HG03039 (cell line): Measurements from ENCODE around the gene ZNF771.
"Not testable (repeated sequence)": the region's sequence is repeated elsewhere in the genome, so short reads cannot be mapped to it uniquely, and the experiment has no call there.

Experiments used
- ATAC-seq: cut with Tn5 transposase; IDR thresholded peaks from one replicate; pipeline ENCODE4 v1.9.1; 2021; ENCODE audit warnings: mild to moderate bottlenecking, moderate library complexity; ENCODE audit not compliant: unreplicated experiment

Gene ZNF771

DNA sequence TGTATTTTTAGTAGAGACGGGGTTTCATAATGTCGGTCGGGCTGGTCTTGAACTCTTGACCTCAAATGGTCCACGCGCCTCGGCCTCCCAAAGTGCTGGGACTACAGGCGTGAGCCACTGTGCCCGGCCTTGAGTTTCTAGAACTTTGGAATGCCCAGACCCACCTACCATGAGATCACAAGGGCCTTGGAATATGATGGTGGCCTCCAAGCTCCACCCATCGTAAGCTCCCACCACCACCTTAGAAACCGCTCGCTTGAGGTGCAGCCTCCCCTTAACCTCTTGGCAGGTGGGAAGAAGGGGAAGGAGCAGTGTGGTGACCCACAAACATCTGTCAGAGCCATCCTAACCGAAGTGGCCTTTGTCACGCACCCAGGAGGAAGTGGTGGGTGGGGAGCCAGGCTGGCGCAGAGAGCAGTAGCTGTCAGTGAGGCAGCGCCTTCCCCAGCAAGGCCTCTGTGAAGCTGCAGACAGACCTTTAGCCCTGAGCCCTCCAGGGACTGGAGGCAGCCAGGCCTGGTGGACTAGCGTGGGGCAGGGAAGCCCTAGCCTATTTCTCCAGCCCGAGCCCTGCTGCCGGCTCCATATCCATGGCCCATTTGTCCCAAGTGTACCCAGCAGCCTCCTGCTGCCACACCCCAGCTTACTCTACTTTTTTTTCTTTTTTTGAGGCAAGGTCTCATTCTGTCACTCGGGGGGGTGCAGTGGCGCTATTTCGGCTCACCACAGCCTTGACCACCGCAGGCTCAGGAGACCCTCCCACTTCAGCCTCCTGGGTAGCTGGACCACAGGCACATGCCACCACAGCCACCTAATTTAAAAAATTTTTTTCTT, 51.4 kb downstream of the ZNF771 start:
- ATAC-seq: peak; percentile 78

DNA sequence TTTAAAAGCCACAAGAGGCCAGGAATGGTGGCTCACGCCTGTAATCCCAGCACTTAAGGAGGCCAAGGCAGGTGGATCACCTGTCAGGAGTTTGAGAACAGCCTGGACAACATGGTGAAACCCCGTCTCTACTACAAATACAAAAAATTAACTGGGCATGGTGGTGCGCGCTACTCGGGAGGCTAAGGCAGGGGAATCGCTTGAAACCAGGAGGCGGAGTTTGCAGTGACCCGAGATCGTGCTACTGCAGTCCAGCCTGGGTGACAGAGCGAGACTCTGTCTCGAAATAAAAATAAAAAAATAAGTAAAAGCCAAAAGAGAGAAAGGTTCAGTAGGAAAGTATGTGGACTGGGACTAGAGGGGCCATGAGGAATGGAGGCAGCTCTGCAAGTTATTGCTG, 52.0 kb downstream of the ZNF771 start:
- no peak for ATAC-seq

DNA sequence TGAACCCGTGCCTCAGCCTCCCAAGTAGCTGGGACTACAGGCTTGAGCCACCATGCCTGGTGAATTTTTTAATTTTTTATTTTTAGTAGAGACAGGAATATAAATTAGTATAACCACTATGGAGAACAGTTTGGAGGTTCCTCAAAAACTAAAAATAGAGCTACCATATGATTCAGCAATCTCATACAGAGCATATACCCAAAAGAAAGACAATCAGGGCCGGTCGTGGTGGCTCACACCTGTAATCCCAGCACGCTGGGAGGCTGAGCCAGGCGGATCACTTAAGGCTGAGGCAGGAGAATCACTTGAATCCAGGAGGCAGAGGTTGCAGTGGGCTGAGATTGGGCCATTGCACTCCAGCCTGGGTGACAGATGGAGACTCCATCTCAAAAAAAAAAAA, 54.0 kb downstream of the ZNF771 start:
- not testable (repeated sequence) for ATAC-seq

DNA sequence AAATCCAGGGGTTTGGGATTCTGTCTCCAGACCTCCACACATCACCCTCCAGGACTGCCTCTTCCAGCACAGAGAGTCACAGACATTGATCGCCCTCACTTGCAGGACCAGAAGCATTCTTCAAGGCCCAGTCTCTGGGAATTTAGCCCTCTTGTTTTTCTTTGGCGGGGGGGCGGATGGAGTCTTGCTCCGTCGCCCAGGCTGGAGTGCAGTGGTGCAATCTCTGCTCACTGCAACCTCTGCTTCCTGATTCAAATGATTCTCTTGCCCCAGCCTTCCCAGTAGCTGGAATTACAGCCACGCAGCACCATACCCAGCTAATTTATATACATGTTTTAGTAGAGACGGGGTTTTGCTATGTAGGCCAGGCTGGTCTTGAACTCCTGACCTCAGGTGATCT, 56.7 kb downstream of the ZNF771 start:
- no peak for ATAC-seq
